OCI-LY1 (cell line): Measurements from ENCODE around the gene L1CAM.

Experiments
- H2AFZ ChIP-seq: fragments of 200-600 bp; sonication (generic), shearing (Covaris generic); 2 replicates; pipeline ENCODE4 v1.6.0; 2014; ENCODE audit warnings: antibody characterized with exemption, mild to moderate bottlenecking, low read length
- H3F3A ChIP-seq: fragments of 200-600 bp; sonication (generic), shearing (Covaris generic); 2 replicates; pipeline ENCODE4 v1.6.0; 2014; ENCODE audit warnings: mild to moderate bottlenecking, antibody characterized with exemption, low read length, moderate library complexity; ENCODE audit not compliant: insufficient read depth
- H3K27ac ChIP-seq: fragments of 200-600 bp; sonication (generic); 2 replicates; pipeline ENCODE4 v1.5.1; 2014; ENCODE audit warnings: low read length, mixed run types, mild to moderate bottlenecking, low read depth; ENCODE audit not compliant: poor library complexity, severe bottlenecking
- H3K27me3 ChIP-seq: fragments of 200-600 bp; sonication (generic); 2 replicates; pipeline ENCODE4 v1.6.0; 2014; ENCODE audit warnings: antibody characterized with exemption, mild to moderate bottlenecking, low read length, moderate library complexity; ENCODE audit not compliant: insufficient read depth
- H3K36me3 ChIP-seq: fragments of 200-600 bp; sonication (generic); 2 replicates; pipeline ENCODE4 v1.6.1; 2014; ENCODE audit warnings: mild to moderate bottlenecking, antibody characterized with exemption, low read length, moderate library complexity, mixed read lengths; ENCODE audit not compliant: insufficient read depth
- H3K4me1 ChIP-seq: fragments of 200-600 bp; sonication (generic); 2 replicates; pipeline ENCODE4 v1.5.1; 2014; ENCODE audit warnings: mild to moderate bottlenecking, low read length, moderate library complexity; ENCODE audit not compliant: insufficient read depth, severe bottlenecking
- H3K4me2 ChIP-seq: fragments of 200-600 bp; sonication (generic), shearing (Covaris generic); 2 replicates; pipeline ENCODE4 v1.6.1; 2014; ENCODE audit warnings: low read length
- H3K4me3 ChIP-seq: fragments of 200-600 bp; sonication (generic); 2 replicates; pipeline ENCODE4 v1.5.1; 2014; ENCODE audit warnings: low read length, low read depth, mild to moderate bottlenecking, mixed read lengths; ENCODE audit not compliant: poor library complexity, severe bottlenecking
- H3K79me2 ChIP-seq: fragments of 200-600 bp; shearing (Covaris generic); 2 replicates; pipeline ENCODE4 v1.6.1; 2016; ENCODE audit warnings: mixed run types, low read length, mixed read lengths; ENCODE audit not compliant: insufficient read depth
- H3K9ac ChIP-seq: fragments of 200-600 bp; sonication (generic), shearing (Covaris generic); 2 replicates; pipeline ENCODE4 v1.6.1; 2014; ENCODE audit warnings: mild to moderate bottlenecking, low read length, mixed read lengths
- H3K9me2 ChIP-seq: fragments of 200-600 bp; sonication (generic), shearing (Covaris generic); 2 replicates; pipeline ENCODE4 v1.6.1; 2014; ENCODE audit warnings: low read depth, mild to moderate bottlenecking, low read length, mixed read lengths
- H3K9me3 ChIP-seq: fragments of 200-600 bp; shearing (Covaris generic); 2 replicates; pipeline ENCODE4 v1.6.1; 2014; ENCODE audit warnings: low read length, mixed read lengths
- H4K20me1 ChIP-seq: fragments of 200-600 bp; sonication (generic), shearing (Covaris generic); 2 replicates; pipeline ENCODE4 v1.6.0; 2016; ENCODE audit warnings: mild to moderate bottlenecking, low read length; ENCODE audit not compliant: insufficient read depth
- CTCF ChIP-seq: fragments of 200-600 bp; sonication (generic), shearing (Covaris generic); IDR thresholded peaks from 2 replicates; pipeline ENCODE4 v1.5.1; 2017; ENCODE audit warnings: mild to moderate bottlenecking, antibody characterized with exemption, low read length, moderate library complexity, mixed read lengths
- EZH2 ChIP-seq: fragments of 200-600 bp; sonication (generic), shearing (Covaris generic); IDR thresholded peaks from 2 replicates; pipeline ENCODE4 v1.8.0; 2017; ENCODE audit warnings: borderline replicate concordance, mixed run types, mild to moderate bottlenecking, antibody characterized with exemption, low read length, moderate library complexity, mixed read lengths

The L1CAM gene

GRCh38 chrX:153917869-153918268 is 31.9 kb upstream of the L1CAM start:
- Histone ChIP-seq H2AFZ (no peak overlapping the region), H3K27ac (no peak overlapping the region), H3K79me2 (no peaks in the 10 kb centered on the region), H3F3A (no peaks in the 10 kb centered on the region), H3K9ac (no peak overlapping the region), H3K4me2 (no peak overlapping the region), H4K20me1 (no peaks in the 10 kb centered on the region), H3K4me1 (peaks cover under 1% of the 10 kb centered on the region), H3K9me2 (no peaks in the 10 kb centered on the region), H3K4me3 (no peak overlapping the region), H3K27me3 (no peaks in the 10 kb centered on the region), H3K9me3 (no peaks in the 10 kb centered on the region), H3K36me3 (peaks cover 55% of the 10 kb centered on the region)
- TF ChIP-seq EZH2, result no peak
- TF ChIP-seq CTCF, result no peak

GRCh38 chrX:153913701-153914100 is 27.7 kb upstream of the L1CAM start:
- no peaks in the 10 kb centered on the region for H3F3A ChIP-seq
- no peak overlapping the region for H3K4me2 ChIP-seq
- no peaks in the 10 kb centered on the region for H3K4me1 ChIP-seq
- H3K9me3 ChIP-seq, result no peaks in the 10 kb centered on the region
- no peaks in the 10 kb centered on the region for H3K27me3 ChIP-seq
- H3K9ac ChIP-seq, result no peak overlapping the region
- no peak overlapping the region for H3K27ac ChIP-seq
- no peaks in the 10 kb centered on the region for H4K20me1 ChIP-seq
- H3K4me3 ChIP-seq, result no peak overlapping the region
- peaks cover 45% of the 10 kb centered on the region for H3K36me3 ChIP-seq
- no peaks in the 10 kb centered on the region for H3K9me2 ChIP-seq
- H3K79me2 ChIP-seq, result no peaks in the 10 kb centered on the region
- H2AFZ ChIP-seq, result no peak overlapping the region
- no peak for TF ChIP-seq CTCF
- no peak for TF ChIP-seq EZH2

GRCh38 chrX:153913211-153913610 is 27.2 kb upstream of the L1CAM start:
- Histone ChIP-seq H2AFZ (no peak overlapping the region), H4K20me1 (no peaks in the 10 kb centered on the region), H3K36me3 (peaks cover 43% of the 10 kb centered on the region), H3K9ac (no peak overlapping the region), H3K27ac (no peak overlapping the region), H3K9me3 (no peaks in the 10 kb centered on the region), H3K79me2 (no peaks in the 10 kb centered on the region), H3K4me1 (no peaks in the 10 kb centered on the region), H3K4me2 (no peak overlapping the region), H3K4me3 (no peak overlapping the region), H3K27me3 (no peaks in the 10 kb centered on the region), H3K9me2 (no peaks in the 10 kb centered on the region), H3F3A (no peaks in the 10 kb centered on the region)
- no peak for TF ChIP-seq EZH2
- TF ChIP-seq CTCF, result no peak
